SK-N-MC (cell line): ENCODE measurements around the gene NEB.

Experiments used
- DNase-seq: peaks from one replicate; pipeline ENCODE4 v3.0.0-alpha.2; 2011; ENCODE audit warnings: low read depth, low spot score
- H3K27ac ChIP-seq: fragments of 200-600 bp; sonication (generic); 2 replicates; pipeline ENCODE4 v1.5.1; 2016; ENCODE audit warnings: mixed run types
- H3K36me3 ChIP-seq: fragments of 200-600 bp; sonication (generic); 2 replicates; pipeline ENCODE4 v1.6.1; 2017; ENCODE audit warnings: antibody characterized with exemption, low read length, mixed read lengths; ENCODE audit not compliant: insufficient read depth
- H3K4me3 ChIP-seq: fragments of 200-600 bp; sonication (generic); 2 replicates; pipeline ENCODE4 v1.5.1; 2016
- H3K9ac ChIP-seq: fragments of 200-600 bp; sonication (generic); 2 replicates; pipeline ENCODE4 v1.8.0; 2017; ENCODE audit warnings: mixed run types, mixed read lengths; ENCODE audit not compliant: insufficient read length
- H3K9me3 ChIP-seq: fragments of 200-600 bp; sonication (generic); 2 replicates; pipeline ENCODE4 v1.6.1; 2017; ENCODE audit warnings: low read depth, mild to moderate bottlenecking, antibody characterized with exemption, low read length, moderate library complexity, mixed read lengths
- EZH2 ChIP-seq: fragments of 200-600 bp; sonication (generic); IDR thresholded peaks from one replicate; pipeline ENCODE4 v1.6.1; 2017; ENCODE audit warnings: antibody characterized with exemption
- FOXP2 ChIP-seq: optimal IDR thresholded peaks from 2 replicates; pipeline ENCODE3; 2011; ENCODE audit warnings: mild to moderate bottlenecking, moderate library complexity; ENCODE audit not compliant: insufficient read depth; ENCODE audit errors: extremely low read length, control extremely low read depth
- POLR2AphosphoS5 ChIP-seq: IDR thresholded peaks from 2 replicates; pipeline ENCODE4 v1.6.1; 2012; ENCODE audit warnings: mild to moderate bottlenecking, low read depth, low read length, borderline replicate concordance

NEB gene

DNA sequence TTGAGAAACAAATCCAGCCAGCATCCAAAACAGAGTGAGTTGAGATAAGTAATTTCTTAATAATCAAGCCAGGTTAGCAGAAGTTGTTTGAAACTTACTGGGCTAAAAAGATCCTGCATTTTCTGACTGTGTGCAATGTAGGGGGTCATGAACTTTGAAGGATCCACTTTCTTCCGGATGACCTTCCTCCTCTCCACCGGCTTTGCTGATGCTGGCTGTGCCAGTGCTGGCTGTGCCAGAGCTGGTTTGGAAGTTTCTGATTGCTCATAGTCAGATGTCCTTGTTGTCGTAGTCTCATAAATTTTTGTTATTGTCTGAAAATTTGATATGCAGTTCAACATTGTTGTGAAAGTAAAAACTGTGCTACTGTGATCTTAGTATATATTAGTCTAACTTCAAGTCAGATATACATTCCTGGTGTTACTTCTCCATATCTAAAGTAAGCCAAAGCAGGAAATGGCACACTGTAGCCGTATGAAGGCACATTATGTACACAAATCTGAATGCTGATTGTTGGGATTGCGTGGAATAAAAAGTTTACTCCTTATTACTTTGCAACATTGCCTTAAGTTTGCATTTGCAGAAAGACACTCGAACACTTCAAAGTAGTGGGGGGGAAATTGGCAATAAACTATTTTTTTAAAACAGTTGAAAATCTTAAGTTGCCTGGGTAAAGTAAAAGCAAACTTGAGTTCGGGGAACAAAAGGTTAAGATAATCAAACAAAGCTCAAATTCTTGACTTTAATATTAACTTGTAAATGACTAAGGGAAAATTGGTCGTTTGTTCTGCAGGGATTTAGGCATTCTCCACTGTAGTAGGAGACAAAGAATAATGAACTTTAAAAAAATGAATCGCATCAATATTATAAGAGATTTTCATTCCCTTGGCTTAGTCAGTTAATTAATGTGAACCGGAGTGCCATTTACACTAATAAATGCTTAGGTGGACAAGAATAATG is 6.4 kb downstream of the NEB start:
- Histone ChIP-seq H3K4me3 (no peak overlapping the region), H3K27ac (no peak overlapping the region), H3K36me3 (no peaks in the 10 kb centered on the region), H3K9ac (no peak overlapping the region), H3K9me3 (no peaks in the 10 kb centered on the region)
- no peak for TF ChIP-seq FOXP2
- no peak for TF ChIP-seq EZH2
- TF ChIP-seq POLR2AphosphoS5: no peak
- DNase-seq: no peak

DNA sequence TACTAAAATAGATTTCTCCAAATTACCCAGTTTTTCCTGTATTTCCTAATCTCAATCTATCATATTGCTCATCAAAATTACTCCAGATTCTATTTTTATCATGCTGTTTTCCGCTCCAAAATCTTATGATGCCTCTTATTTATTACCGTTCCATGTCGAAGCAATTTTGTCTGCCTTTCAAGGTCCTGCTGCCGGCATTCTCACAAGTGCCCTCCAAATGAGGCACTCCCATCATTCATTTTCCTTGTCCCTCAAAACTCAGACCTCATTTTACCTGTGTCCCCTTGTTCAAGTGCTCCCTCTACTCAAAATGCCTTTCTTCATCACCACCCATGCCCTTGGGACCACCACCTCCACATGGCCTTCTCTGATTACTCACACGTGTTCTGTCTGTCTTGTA is 13.1 kb downstream of the NEB start:
- TF ChIP-seq POLR2AphosphoS5: no peak
- no peak for TF ChIP-seq EZH2
- no peak for TF ChIP-seq FOXP2
- no peaks in the 10 kb centered on the region for H3K36me3 ChIP-seq
- H3K9ac ChIP-seq: no peak overlapping the region
- H3K9me3 ChIP-seq: no peaks in the 10 kb centered on the region
- DNase-seq: no peak
- no peak overlapping the region for H3K27ac ChIP-seq
- no peak overlapping the region for H3K4me3 ChIP-seq

- no peak overlapping the region for H3K9ac ChIP-seq
- H3K9me3 ChIP-seq: no peaks in the 10 kb centered on the region
- no peak overlapping the region for H3K27ac ChIP-seq
- H3K4me3 ChIP-seq: no peak overlapping the region
- no peak for TF ChIP-seq EZH2
- no peak for TF ChIP-seq FOXP2
- TF ChIP-seq POLR2AphosphoS5: no peak
- no peaks in the 10 kb centered on the region for H3K36me3 ChIP-seq
- DNase-seq: no peak
Measured at GRCh38 chr2:151720521-151720920, 13.8 kb downstream of the NEB start.

DNA sequence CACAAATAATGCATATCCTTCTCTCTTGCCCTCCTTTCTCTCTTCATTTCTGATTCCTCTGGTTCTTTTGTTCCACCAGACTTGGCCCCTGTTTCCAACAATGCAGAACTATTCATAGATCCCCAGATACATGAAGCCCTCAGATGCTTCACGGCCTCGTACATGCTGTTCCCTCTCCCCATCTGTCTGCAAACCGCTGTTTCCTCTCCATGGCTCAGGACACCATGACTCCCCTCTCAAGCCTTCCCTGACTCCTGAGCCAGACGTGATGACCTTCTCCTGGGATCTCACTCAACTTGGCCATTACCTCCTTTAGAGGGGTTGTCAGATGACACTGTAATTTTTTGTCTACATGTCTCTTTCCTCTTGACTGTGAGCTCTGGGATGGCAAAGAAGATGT is 15.5 kb downstream of the NEB start:
- no peak for DNase-seq
- no peak overlapping the region for H3K4me3 ChIP-seq
- H3K27ac ChIP-seq: no peak overlapping the region
- no peaks in the 10 kb centered on the region for H3K9me3 ChIP-seq
- no peak for TF ChIP-seq EZH2
- TF ChIP-seq FOXP2: no peak
- TF ChIP-seq POLR2AphosphoS5: no peak
- H3K36me3 ChIP-seq: no peaks in the 10 kb centered on the region
- no peak overlapping the region for H3K9ac ChIP-seq

DNA sequence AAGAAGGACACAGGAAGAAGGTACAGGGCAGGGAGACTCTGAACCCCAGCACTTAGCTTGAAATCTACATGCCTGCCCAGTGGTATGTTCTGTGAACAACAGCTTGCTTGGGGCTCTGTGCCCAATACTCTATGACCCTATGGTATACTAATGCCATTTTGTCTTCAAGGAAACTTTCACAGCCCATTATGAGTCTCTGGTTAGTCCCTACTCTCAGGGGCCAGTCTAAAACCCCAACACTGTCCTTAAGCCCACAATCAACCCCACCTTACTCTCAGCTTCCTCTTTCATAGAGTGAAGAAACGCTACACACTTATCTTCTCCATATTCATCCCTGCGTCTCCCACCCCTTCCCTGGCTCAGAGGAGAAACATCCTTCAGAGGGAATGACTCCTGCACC is 16.0 kb downstream of the NEB start:
- H3K9me3 ChIP-seq: no peaks in the 10 kb centered on the region
- no peak overlapping the region for H3K27ac ChIP-seq
- no peak overlapping the region for H3K9ac ChIP-seq
- H3K4me3 ChIP-seq: no peak overlapping the region
- H3K36me3 ChIP-seq: no peaks in the 10 kb centered on the region
- no peak for TF ChIP-seq POLR2AphosphoS5
- DNase-seq: no peak

DNA sequence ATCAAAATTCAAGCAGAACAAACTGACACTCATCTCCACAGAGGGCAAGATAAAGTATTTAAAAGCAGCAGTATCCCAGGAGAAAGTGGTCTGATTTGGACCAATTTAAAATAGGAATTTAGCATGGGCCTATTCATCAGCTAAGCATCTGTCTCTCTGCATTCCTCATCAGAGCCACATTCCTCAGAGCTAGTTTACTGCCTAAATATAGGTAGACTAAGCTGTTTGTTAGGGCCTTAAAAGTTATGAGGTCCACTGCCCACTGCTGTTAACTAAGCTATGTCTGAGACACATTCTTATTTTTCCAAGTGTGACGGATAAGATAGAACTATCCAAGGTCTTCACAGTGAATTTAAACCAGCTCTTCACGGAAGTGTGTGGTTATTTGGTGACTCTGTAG is 17.6 kb downstream of the NEB start:
- Histone ChIP-seq H3K27ac (no peak overlapping the region), H3K4me3 (no peak overlapping the region), H3K9ac (no peak overlapping the region), H3K36me3 (no peaks in the 10 kb centered on the region), H3K9me3 (no peaks in the 10 kb centered on the region)
- no peak for DNase-seq
- TF ChIP-seq FOXP2 (no peak), POLR2AphosphoS5 (no peak), EZH2 (no peak)

DNA sequence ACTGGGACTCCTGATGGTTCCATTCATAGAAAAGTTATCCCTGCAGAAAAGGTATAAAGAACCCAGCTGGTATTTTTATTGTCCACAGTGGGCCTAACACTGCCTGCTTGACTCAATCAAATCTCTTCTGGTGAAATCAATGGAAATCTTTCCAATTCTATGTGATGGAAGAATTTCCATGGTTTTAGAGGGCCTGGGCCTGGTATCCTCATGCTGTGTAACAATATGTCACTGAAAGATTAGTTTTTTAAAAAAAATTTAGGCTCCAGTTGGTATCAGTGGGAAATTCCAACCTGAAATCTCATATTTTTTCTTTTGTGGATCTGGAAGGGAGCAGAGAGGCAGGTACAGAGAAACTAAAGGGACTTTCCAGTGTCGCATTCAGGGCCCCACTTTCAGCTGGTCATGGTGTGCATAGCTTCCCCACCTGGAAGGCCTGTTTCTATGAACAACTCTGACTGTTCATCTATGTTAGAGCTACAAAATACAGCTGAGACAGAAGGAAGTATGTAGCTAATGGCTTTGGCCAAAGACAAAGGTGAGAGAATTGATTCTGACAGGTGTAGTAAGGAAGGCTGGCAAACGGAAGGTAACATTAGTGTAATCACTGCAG is 20.9 kb downstream of the NEB start:
- TF ChIP-seq EZH2: no peak
- TF ChIP-seq POLR2AphosphoS5: no peak
- TF ChIP-seq FOXP2: no peak
- H3K27ac ChIP-seq: no peak overlapping the region
- H3K9me3 ChIP-seq: no peaks in the 10 kb centered on the region
- H3K36me3 ChIP-seq: no peaks in the 10 kb centered on the region
- H3K4me3 ChIP-seq: no peak overlapping the region
- no peak for DNase-seq
- no peak overlapping the region for H3K9ac ChIP-seq

DNA sequence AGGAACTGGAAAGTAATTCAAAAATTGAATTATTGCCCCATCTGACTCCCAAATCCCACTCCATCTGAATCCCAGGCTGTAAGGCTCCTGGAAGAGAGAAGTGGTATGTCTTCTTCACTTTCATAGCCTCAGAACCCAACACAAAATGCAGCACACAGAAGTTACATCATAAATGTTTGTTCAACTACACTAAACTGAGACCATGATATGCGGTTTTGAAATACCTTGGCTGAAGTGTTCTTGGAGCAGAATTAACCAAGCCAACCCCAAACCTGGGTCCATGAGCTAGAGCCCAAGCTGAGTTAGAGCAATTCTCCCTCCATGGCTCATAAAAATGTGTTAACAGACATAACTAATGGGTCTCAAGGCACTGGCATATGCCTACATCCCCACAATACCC is 23.3 kb downstream of the NEB start:
- no peaks in the 10 kb centered on the region for H3K36me3 ChIP-seq
- no peak for DNase-seq
- H3K9ac ChIP-seq: no peak overlapping the region
- TF ChIP-seq FOXP2: no peak
- no peak for TF ChIP-seq EZH2
- no peak for TF ChIP-seq POLR2AphosphoS5
- H3K9me3 ChIP-seq: no peaks in the 10 kb centered on the region
- H3K4me3 ChIP-seq: no peak overlapping the region
- no peak overlapping the region for H3K27ac ChIP-seq

DNA sequence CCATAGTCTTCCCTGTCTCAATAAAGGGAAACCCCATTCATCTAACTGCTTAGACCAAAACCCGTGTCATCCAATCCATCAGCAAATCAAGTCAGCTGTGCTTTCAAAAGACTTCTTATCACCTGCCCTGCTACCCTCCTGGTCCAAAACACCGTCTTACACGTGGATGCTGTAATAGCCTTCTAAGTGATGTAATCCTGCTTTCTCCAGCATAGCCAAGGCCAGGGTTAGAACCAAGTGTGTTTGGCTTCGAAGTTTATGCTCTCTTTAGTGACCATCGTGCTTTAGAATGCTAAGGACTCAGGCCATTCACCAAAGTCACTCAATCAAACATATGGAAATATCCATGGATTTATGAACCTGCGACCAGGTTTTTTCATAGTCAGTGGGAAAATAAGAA is 25.5 kb downstream of the NEB start:
- no peaks in the 10 kb centered on the region for H3K36me3 ChIP-seq
- H3K9ac ChIP-seq: no peak overlapping the region
- no peak for DNase-seq
- no peak overlapping the region for H3K27ac ChIP-seq
- no peak overlapping the region for H3K4me3 ChIP-seq
- no peaks in the 10 kb centered on the region for H3K9me3 ChIP-seq
- no peak for TF ChIP-seq EZH2
- TF ChIP-seq POLR2AphosphoS5: no peak
- no peak for TF ChIP-seq FOXP2
